ENCODE measurements around the gene PLBD1.

The PLBD1 gene

DNA sequence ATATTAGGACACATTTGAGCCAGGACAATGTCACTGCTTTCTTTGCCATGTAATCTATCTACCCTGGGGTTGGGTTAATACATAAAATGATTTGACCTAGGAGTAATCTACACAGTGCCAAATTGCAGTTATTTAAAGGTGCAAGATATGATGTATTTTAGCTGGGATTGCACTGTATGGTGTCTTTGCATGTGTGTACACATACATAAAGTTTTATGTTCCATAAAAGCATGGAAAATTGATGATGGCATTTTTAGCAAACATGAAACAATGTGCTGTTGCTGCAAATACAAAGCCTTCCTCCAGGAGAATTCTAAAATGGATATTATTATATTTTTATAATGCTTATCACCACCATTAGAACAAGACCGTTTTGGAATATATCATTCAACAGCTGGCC, 24.0 kb upstream of the PLBD1 start:
- H3K36me3 ChIP-seq (ENCODE audit: control insufficient read depth, insufficient read depth, low read length), result no peaks in the 10 kb centered on the region
- H3K27ac ChIP-seq (ENCODE audit: low read depth, low read length), result no peak overlapping the region
- H3K4me1 ChIP-seq (ENCODE audit: control insufficient read depth, insufficient read depth, low read length), result no peaks in the 10 kb centered on the region
- no peaks in the 10 kb centered on the region for H3K9me3 ChIP-seq (ENCODE audit: control insufficient read depth, insufficient read depth, low read length)
- no peaks in the 10 kb centered on the region for H3K27me3 ChIP-seq (ENCODE audit: control insufficient read depth, insufficient read depth, low read length)
- H3K9ac ChIP-seq (ENCODE audit: low read depth, low read length), result no peak overlapping the region
- H3K4me3 ChIP-seq (ENCODE audit: low read depth, low read length), result no peak overlapping the region

DNA sequence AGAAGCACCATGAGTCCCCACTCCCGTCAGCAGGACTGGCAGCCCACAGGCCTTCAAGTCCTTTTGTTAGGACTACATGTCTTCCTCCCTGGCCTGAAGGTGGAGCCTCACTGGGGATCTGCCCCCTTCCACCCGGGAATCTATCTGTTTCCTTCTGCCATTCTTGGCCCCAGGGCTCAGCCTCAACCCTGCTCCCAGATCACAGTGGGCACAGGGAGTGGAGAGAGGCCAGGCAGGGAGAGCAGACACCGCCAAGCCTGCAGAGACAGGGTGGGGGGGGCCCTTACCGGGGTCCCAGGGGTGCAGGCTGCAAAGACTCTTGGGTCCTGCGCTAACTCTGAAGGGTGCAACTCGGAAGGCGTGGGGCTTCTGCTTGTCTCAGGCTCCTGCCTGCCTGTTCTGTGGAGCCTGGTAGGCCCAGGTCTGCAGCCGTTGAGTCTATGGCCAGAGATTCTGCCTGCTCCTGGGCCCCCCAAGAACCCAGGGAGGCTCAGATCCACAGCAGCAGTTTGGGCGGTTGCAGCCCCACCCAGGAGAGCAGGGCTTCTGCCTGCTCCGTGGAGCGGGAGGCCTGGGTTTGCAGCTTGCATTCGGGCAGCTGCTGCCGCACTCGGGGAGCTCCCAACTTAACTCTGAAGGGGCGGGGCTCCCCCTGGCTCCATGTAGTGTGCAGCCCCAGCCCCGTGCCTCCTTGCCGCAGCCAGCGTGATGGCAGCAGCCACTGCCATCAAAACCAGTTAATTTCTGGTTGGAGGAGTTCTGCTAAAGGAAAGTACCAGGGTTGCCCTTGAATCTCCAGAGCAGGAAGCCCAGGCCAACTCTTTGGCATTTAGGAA, 21.7 kb upstream of the PLBD1 start:
- Histone ChIP-seq H3K9me3 (ENCODE audit: control insufficient read depth, insufficient read depth, low read length) (no peaks in the 10 kb centered on the region), H3K4me3 (ENCODE audit: low read depth, low read length) (no peak overlapping the region), H3K4me1 (ENCODE audit: control insufficient read depth, insufficient read depth, low read length) (no peaks in the 10 kb centered on the region), H3K27ac (ENCODE audit: low read depth, low read length) (no peak overlapping the region), H3K27me3 (ENCODE audit: control insufficient read depth, insufficient read depth, low read length) (no peaks in the 10 kb centered on the region), H3K9ac (ENCODE audit: low read depth, low read length) (no peak overlapping the region), H3K36me3 (ENCODE audit: control insufficient read depth, insufficient read depth, low read length) (no peaks in the 10 kb centered on the region)

DNA sequence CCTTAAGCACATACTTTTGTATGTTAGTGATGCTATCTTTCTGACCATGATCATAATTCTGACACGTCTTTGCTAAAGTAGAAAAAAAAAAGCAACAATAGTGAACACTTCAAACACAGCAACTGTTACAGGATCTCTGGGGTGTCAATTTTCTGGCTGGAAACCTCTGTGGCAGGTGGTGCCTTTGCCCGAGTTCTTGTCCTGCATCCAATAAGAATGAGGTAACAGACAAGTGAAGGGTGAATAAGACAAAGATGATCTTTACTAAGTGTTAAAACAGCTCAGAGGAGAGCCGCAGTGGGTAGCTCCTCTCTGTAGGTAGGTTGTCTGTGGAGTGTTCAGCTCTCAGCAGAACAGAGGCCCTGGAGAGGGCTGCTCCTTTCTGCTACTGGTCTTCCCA, 20.9 kb upstream of the PLBD1 start:
- no peak overlapping the region for H3K4me3 ChIP-seq (ENCODE audit: low read depth, low read length)
- H3K9me3 ChIP-seq (ENCODE audit: control insufficient read depth, insufficient read depth, low read length), result no peaks in the 10 kb centered on the region
- H3K9ac ChIP-seq (ENCODE audit: low read depth, low read length), result no peak overlapping the region
- H3K4me1 ChIP-seq (ENCODE audit: control insufficient read depth, insufficient read depth, low read length), result no peaks in the 10 kb centered on the region
- H3K27ac ChIP-seq (ENCODE audit: low read depth, low read length), result no peak overlapping the region
- H3K36me3 ChIP-seq (ENCODE audit: control insufficient read depth, insufficient read depth, low read length), result no peaks in the 10 kb centered on the region
- no peaks in the 10 kb centered on the region for H3K27me3 ChIP-seq (ENCODE audit: control insufficient read depth, insufficient read depth, low read length)

DNA sequence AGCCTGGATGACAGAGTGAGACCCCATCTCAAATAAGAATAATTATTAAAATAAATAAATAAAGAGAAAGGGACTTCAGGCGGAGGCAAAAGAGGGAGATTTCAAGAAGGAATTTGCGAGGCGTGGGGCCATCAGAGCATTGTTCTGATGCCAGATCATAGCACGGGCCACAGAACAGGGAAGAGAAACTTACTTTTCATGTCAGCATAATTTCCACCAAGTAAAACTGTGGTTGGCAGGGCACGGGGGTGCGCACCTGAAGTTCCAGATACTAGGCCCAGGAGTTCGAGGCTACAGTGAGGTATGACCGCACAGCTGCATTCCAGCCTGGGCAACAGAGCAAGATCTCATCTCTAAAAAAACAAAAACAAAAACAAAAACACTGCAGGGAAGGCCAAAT, 11.0 kb upstream of the PLBD1 start:
- H3K4me1 ChIP-seq (ENCODE audit: control insufficient read depth, insufficient read depth, low read length), result no peaks in the 10 kb centered on the region

DNA sequence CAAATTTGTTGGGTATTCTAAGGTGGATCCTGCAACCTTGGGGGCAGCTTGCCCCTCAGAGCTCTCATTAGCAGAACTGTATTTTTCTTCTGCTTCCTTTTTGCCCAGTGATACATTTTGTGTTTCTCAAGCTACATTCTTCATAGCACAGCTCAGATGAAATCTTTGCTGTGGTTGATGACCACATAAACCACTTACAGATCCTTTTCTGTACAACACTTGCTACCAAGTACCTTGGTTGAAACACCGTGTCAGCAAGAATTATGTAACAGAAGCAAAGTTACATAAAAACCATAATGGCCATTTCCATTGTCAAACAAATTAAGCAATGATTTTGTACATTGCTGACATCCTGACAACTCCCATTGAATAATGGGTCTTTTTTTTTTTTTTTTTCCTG, 9.7 kb upstream of the PLBD1 start:
- Histone ChIP-seq H3K36me3 (ENCODE audit: control insufficient read depth, insufficient read depth, low read length) (no peaks in the 10 kb centered on the region), H3K27me3 (ENCODE audit: control insufficient read depth, insufficient read depth, low read length) (no peaks in the 10 kb centered on the region), H3K4me1 (ENCODE audit: control insufficient read depth, insufficient read depth, low read length) (no peaks in the 10 kb centered on the region), H3K9me3 (ENCODE audit: control insufficient read depth, insufficient read depth, low read length) (no peaks in the 10 kb centered on the region), H3K9ac (ENCODE audit: low read depth, low read length) (no peak overlapping the region), H3K4me3 (ENCODE audit: low read depth, low read length) (no peak overlapping the region), H3K27ac (ENCODE audit: low read depth, low read length) (no peak overlapping the region)

More for the DNA sequence above, 11.0 kb upstream of the PLBD1 start:
- Histone ChIP-seq H3K27ac (ENCODE audit: low read depth, low read length) (no peak overlapping the region), H3K27me3 (ENCODE audit: control insufficient read depth, insufficient read depth, low read length) (no peaks in the 10 kb centered on the region), H3K9me3 (ENCODE audit: control insufficient read depth, insufficient read depth, low read length) (no peaks in the 10 kb centered on the region), H3K36me3 (ENCODE audit: control insufficient read depth, insufficient read depth, low read length) (no peaks in the 10 kb centered on the region), H3K9ac (ENCODE audit: low read depth, low read length) (no peak overlapping the region), H3K4me3 (ENCODE audit: low read depth, low read length) (no peak overlapping the region)

DNA sequence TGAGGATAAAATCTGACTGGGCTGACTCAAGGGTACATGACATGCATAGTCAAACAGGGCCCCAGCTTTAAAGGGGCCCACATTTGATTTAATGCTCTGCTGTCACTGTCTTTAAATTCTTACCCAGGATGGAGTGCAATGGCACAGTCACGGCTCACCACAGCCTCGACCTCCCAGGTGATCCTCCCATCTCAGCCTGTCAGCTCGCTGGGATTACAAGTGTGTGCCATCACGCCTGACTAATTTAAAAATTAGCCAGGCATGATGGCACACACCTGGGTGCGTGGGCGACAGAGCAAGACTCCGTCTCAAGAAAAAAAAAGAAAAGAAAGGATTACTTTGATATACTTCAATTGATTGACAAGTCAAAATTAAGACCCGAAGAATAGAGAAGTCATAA, 9.2 kb upstream of the PLBD1 start:
- H3K4me3 ChIP-seq (ENCODE audit: low read depth, low read length), result no peak overlapping the region
- H3K27ac ChIP-seq (ENCODE audit: low read depth, low read length), result no peak overlapping the region
- H3K9ac ChIP-seq (ENCODE audit: low read depth, low read length), result no peak overlapping the region
- H3K27me3 ChIP-seq (ENCODE audit: control insufficient read depth, insufficient read depth, low read length), result no peaks in the 10 kb centered on the region
- H3K4me1 ChIP-seq (ENCODE audit: control insufficient read depth, insufficient read depth, low read length), result no peaks in the 10 kb centered on the region
- H3K36me3 ChIP-seq (ENCODE audit: control insufficient read depth, insufficient read depth, low read length), result no peaks in the 10 kb centered on the region
- no peaks in the 10 kb centered on the region for H3K9me3 ChIP-seq (ENCODE audit: control insufficient read depth, insufficient read depth, low read length)

DNA sequence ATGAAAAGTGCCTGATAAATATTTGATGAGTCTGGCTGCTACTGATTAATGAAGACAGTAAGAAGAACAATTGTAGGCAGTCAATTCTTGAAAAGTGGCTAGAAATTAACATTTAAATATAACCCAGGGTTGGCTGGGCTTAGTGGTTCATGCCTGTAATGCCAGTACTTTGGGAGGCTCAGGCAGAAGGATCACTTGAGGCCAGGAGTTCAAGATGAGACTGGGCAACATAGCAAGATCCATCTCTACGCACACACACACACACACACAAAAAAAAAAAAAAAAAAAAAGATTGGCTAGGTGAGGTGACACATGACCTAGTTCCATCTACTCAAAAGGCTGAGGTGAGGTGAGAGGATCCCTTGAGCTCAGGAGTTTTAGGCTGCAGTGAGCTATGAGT, 7.9 kb upstream of the PLBD1 start:
- Histone ChIP-seq H3K9ac (ENCODE audit: low read depth, low read length) (no peak overlapping the region), H3K4me1 (ENCODE audit: control insufficient read depth, insufficient read depth, low read length) (peaks cover under 1% of the 10 kb centered on the region; the same call in 1 of the 2 replicates), H3K4me3 (ENCODE audit: low read depth, low read length) (no peak overlapping the region), H3K9me3 (ENCODE audit: control insufficient read depth, insufficient read depth, low read length) (no peaks in the 10 kb centered on the region), H3K27ac (ENCODE audit: low read depth, low read length) (no peak overlapping the region), H3K27me3 (ENCODE audit: control insufficient read depth, insufficient read depth, low read length) (no peaks in the 10 kb centered on the region), H3K36me3 (ENCODE audit: control insufficient read depth, insufficient read depth, low read length) (no peaks in the 10 kb centered on the region)

DNA sequence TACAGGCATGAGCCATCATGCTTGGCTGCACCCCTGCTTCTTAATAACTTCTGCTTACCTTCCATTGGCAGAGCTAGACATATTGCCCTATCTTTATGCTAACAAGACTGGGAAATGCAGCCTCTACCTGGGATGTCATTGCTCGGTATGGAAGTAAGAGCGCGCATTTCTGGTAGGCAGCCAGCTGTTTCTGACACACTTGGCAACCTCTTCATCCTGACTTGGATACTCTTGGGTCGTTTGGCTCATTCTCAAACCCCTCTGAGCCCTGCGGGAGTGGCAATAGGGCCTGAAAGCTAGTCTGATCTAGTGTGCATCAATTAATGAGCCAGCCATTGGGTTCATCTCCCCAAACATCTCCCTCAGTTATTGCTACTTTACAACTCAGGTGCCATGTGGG, 5.4 kb upstream of the PLBD1 start:
- no peak overlapping the region for H3K4me3 ChIP-seq (ENCODE audit: low read depth, low read length)
- no peaks in the 10 kb centered on the region for H3K9me3 ChIP-seq (ENCODE audit: control insufficient read depth, insufficient read depth, low read length)

DNA sequence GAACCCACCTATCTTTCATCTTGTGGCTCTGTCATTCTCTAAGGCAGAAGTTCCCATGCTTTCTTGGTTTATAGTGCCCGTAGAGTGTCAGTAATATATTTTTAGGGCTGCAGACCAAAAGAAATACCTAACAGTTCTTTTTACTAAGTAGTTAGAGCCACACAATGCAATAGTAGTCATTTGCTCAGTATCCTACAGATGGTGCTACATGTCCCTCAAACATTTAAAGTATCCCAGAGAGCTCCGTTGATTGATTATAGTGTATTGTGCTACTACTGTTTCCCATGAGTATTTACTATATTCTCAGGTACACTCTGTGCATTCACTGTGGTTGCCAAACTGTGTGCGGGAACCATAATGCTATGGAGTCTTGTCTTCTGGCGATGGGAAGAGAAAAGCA, 4.7 kb upstream of the PLBD1 start:
- Histone ChIP-seq H3K9ac (ENCODE audit: low read depth, low read length) (no peak overlapping the region), H3K4me3 (ENCODE audit: low read depth, low read length) (no peak overlapping the region), H3K27me3 (ENCODE audit: control insufficient read depth, insufficient read depth, low read length) (peaks cover 3% of the 10 kb centered on the region; the same call in 1 of the 2 replicates), H3K4me1 (ENCODE audit: control insufficient read depth, insufficient read depth, low read length) (peaks cover 7% of the 10 kb centered on the region), H3K27ac (ENCODE audit: low read depth, low read length) (no peak overlapping the region), H3K9me3 (ENCODE audit: control insufficient read depth, insufficient read depth, low read length) (no peaks in the 10 kb centered on the region), H3K36me3 (ENCODE audit: control insufficient read depth, insufficient read depth, low read length) (no peaks in the 10 kb centered on the region)

More for the DNA sequence above, 5.4 kb upstream of the PLBD1 start:
- Histone ChIP-seq H3K36me3 (ENCODE audit: control insufficient read depth, insufficient read depth, low read length) (no peaks in the 10 kb centered on the region), H3K4me1 (ENCODE audit: control insufficient read depth, insufficient read depth, low read length) (peaks cover 7% of the 10 kb centered on the region), H3K9ac (ENCODE audit: low read depth, low read length) (no peak overlapping the region), H3K27ac (ENCODE audit: low read depth, low read length) (no peak overlapping the region), H3K27me3 (ENCODE audit: control insufficient read depth, insufficient read depth, low read length) (peaks cover 3% of the 10 kb centered on the region; the same call in 1 of the 2 replicates)

DNA sequence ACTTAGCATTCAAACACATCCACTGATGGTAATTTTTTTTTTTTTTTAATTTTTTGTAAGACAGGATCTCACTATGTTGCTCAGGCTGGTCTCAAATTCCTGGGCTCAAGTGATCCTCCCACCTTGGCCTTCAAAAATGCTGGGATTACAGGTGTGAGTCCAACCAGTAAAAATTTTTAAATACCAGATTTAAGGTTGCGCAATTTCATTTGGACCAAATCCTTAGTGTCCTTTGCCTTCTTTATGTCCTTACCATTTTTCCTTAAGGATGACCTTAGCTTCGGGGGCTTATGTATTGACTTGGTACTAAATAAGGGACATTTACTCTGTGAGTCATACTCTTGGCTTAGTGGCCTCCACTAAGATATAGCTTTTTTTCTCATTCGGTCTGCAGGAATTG, 4.1 kb upstream of the PLBD1 start:
- H3K27ac ChIP-seq (ENCODE audit: low read depth, low read length), result no peak overlapping the region
- no peak overlapping the region for H3K4me3 ChIP-seq (ENCODE audit: low read depth, low read length)
- H3K4me1 ChIP-seq (ENCODE audit: control insufficient read depth, insufficient read depth, low read length), result peaks cover 7% of the 10 kb centered on the region
- no peak overlapping the region for H3K9ac ChIP-seq (ENCODE audit: low read depth, low read length)
- no peaks in the 10 kb centered on the region for H3K9me3 ChIP-seq (ENCODE audit: control insufficient read depth, insufficient read depth, low read length)
- peaks cover 5% of the 10 kb centered on the region; the same call in 1 of the 2 replicates for H3K27me3 ChIP-seq (ENCODE audit: control insufficient read depth, insufficient read depth, low read length)
- no peaks in the 10 kb centered on the region for H3K36me3 ChIP-seq (ENCODE audit: control insufficient read depth, insufficient read depth, low read length)

DNA sequence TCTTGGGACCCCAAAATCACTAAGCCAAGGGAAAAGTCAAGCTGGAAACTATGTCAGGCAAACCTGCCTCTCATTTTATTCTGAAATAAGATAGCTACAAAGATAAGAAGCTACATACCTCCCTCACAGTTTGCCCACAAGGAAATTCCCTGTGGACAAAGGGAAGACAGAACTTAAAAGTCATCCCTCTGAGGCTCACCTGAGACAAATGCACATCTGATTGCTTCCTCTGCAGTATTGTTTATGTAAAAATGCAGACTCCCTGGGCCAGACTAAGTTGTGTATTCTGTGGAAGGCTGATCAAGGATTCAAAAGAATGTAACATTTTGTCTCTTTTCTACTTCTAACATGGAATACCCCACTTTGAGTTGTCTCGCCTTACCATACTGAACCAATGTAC, 2.5 kb upstream of the PLBD1 start:
- H3K9me3 ChIP-seq (ENCODE audit: control insufficient read depth, insufficient read depth, low read length), result no peaks in the 10 kb centered on the region
- no peak overlapping the region for H3K27ac ChIP-seq (ENCODE audit: low read depth, low read length)
- H3K9ac ChIP-seq (ENCODE audit: low read depth, low read length), result no peak overlapping the region
- peaks cover 5% of the 10 kb centered on the region; the same call in 1 of the 2 replicates for H3K27me3 ChIP-seq (ENCODE audit: control insufficient read depth, insufficient read depth, low read length)
- no peaks in the 10 kb centered on the region for H3K36me3 ChIP-seq (ENCODE audit: control insufficient read depth, insufficient read depth, low read length)
- peaks cover 7% of the 10 kb centered on the region for H3K4me1 ChIP-seq (ENCODE audit: control insufficient read depth, insufficient read depth, low read length)
- H3K4me3 ChIP-seq (ENCODE audit: low read depth, low read length), result no peak overlapping the region
